SK-N-SH (cell line): Measurements from ENCODE around the gene GPNMB. TPM values are rescaled to one million over a fixed set of nuclear protein-coding genes. Genes with fewer than 3 reads are reported as not detected.

Experiments
- CTCF ChIA-PET: fragments of 300-600, 350-600 bp; formaldehyde crosslinking; extraction: SDS; loops from one replicate; lab custom pipeline; 2021; lab: Yijun Ruan, JAX
- POLR2A ChIA-PET: fragments of 350-600 bp; sonication (Branson Sonifier 250); formaldehyde crosslinking; extraction: SDS; loops from one replicate; lab custom pipeline; 2020; ENCODE audit warnings: antibody characterized with exemption, inconsistent platforms; lab: Yijun Ruan, JAX
- DNase-seq: peaks from one replicate; pipeline ENCODE4 v3.0.0; 2012
- H2AFZ ChIP-seq: fragments of 200-600 bp; sonication (generic); 2 replicates; pipeline ENCODE4 v1.8.1; 2016; ENCODE audit warnings: antibody characterized with exemption, mild to moderate bottlenecking, low read depth
- H3F3A ChIP-seq: fragments of 200-600 bp; sonication (generic); replicated peaks from 2 replicates; pipeline ENCODE3; 2016; ENCODE audit warnings: antibody characterized with exemption, mild to moderate bottlenecking; ENCODE audit not compliant: insufficient read depth
- H3K27ac ChIP-seq, 2 experiments: fragments of 200-500 bp in 1 of 2; fragments of 200-600 bp in 1 of 2; sonication (Bioruptor generic) in 1 of 2; sonication (generic), shearing (Covaris generic) in 1 of 2; 2 replicates each; pipeline versions ENCODE4 v1.5.1 to v1.6.1; 2014 to 2016; ENCODE audit warnings: low read depth in 2 of 2, inconsistent platforms in 1 of 2, low read length in 1 of 2, mild to moderate bottlenecking in 1 of 2, mixed read lengths in 1 of 2
- H3K27me3 ChIP-seq: fragments of 200-600 bp; sonication (generic), shearing (Covaris generic); 2 replicates; pipeline ENCODE4 v1.6.1; 2016; ENCODE audit warnings: mixed run types; ENCODE audit not compliant: insufficient read depth
- H3K36me3 ChIP-seq, 2 experiments: fragments of 200-500 bp in 1 of 2; fragments of 200-600 bp in 1 of 2; sonication (Bioruptor generic) in 1 of 2; sonication (generic) in 1 of 2; replicated peaks in 1 of 2; 2 replicates each; pipeline versions ENCODE3 to v1.5.1; 2014 to 2016; ENCODE audit warnings: low read length in 1 of 2, mild to moderate bottlenecking in 1 of 2; ENCODE audit not compliant: insufficient read depth in 2 of 2, control insufficient read depth in 1 of 2
- H3K4me1 ChIP-seq, 2 experiments: fragments of 200-500 bp in 1 of 2; fragments of 200-600 bp in 1 of 2; sonication (Bioruptor generic) in 1 of 2; sonication (generic), shearing (Covaris generic) in 1 of 2; 2 replicates each; pipeline versions ENCODE4 v1.5.1 to v1.6.1; 2014 to 2016; ENCODE audit warnings: low read depth in 1 of 2, low read length in 1 of 2, mixed run types in 1 of 2; ENCODE audit not compliant: insufficient read depth in 2 of 2, control insufficient read depth in 1 of 2
- H3K4me2 ChIP-seq: fragments of 200-600 bp; sonication (generic), shearing (Covaris generic); 2 replicates; pipeline ENCODE4 v1.6.1; 2017; ENCODE audit warnings: mixed run types
- H3K4me3 ChIP-seq, 2 experiments: fragments of 200-500 bp in 1 of 2; fragments of 200-600 bp in 1 of 2; sonication (Bioruptor generic) in 1 of 2; sonication (generic), shearing (Covaris generic) in 1 of 2; 2 replicates each; pipeline versions ENCODE4 v1.5.1 to v1.8.1; 2014 to 2016; ENCODE audit warnings: low read depth in 2 of 2, inconsistent platforms in 1 of 2, low read length in 1 of 2, mild to moderate bottlenecking in 1 of 2, mixed read lengths in 1 of 2, moderate library complexity in 1 of 2
- H3K79me2 ChIP-seq: fragments of 200-600 bp; sonication (generic); 2 replicates; pipeline ENCODE4 v1.8.1; 2017; ENCODE audit warnings: mild to moderate bottlenecking; ENCODE audit not compliant: insufficient read depth
- H3K9ac ChIP-seq: fragments of 200-600 bp; sonication (generic); 2 replicates; pipeline ENCODE4 v1.6.1; 2017; ENCODE audit warnings: mixed run types
- H3K9me2 ChIP-seq: fragments of 200-600 bp; sonication (generic); 2 replicates; pipeline ENCODE4 v1.6.1; 2017; ENCODE audit warnings: mixed run types
- H3K9me3 ChIP-seq: fragments of 200-600 bp; sonication (generic); 2 replicates; pipeline ENCODE4 v1.6.1; 2017; ENCODE audit warnings: mixed run types, mild to moderate bottlenecking, moderate library complexity
- H4K20me1 ChIP-seq: fragments of 200-600 bp; sonication (generic); 2 replicates; pipeline ENCODE4 v1.6.1; 2017; ENCODE audit warnings: mild to moderate bottlenecking, mixed run types; ENCODE audit not compliant: insufficient read depth
- CTCF ChIP-seq: fragments of 200-600 bp; sonication (generic); IDR thresholded peaks from 2 replicates; pipeline ENCODE4 v1.6.1; 2017; ENCODE audit warnings: antibody characterized with exemption, mild to moderate bottlenecking, moderate library complexity
- EP300 ChIP-seq, 2 experiments: IDR thresholded peaks; 2 replicates each; pipeline versions ENCODE4 v1.4.0 to v1.6.1; 2012; ENCODE audit warnings: borderline replicate concordance in 1 of 2, low read depth in 1 of 2, low read length in 1 of 2
- MAX ChIP-seq: IDR thresholded peaks from 2 replicates; pipeline ENCODE4 v1.4.0; 2012; ENCODE audit warnings: low read depth
- PBX3 ChIP-seq: IDR thresholded peaks from 2 replicates; pipeline ENCODE4; 2012
- REST ChIP-seq: IDR thresholded peaks from 2 replicates; pipeline ENCODE4 v1.6.1; 2012; ENCODE audit warnings: mild to moderate bottlenecking, low read depth, low read length, moderate library complexity
- SIN3A ChIP-seq: IDR thresholded peaks from 2 replicates; pipeline ENCODE4 v1.6.1; 2012; ENCODE audit warnings: low read depth, mild to moderate bottlenecking, low read length, moderate library complexity, borderline replicate concordance
- TCF12 ChIP-seq: IDR thresholded peaks from 2 replicates; pipeline ENCODE4 v1.4.0; 2012
- USF1 ChIP-seq: IDR thresholded peaks from 2 replicates; pipeline ENCODE4 v1.4.0; 2012; ENCODE audit warnings: low read depth, borderline replicate concordance
- WGBS: methylation state at CpG from one replicate; pipeline ENCODE4 v1.1.6; 2017; ENCODE audit warnings: low lambda C conversion rate; 5-methylcytosine and 5-hydroxymethylcytosine counted together
- polyA plus RNA-seq, 3 experiments: library from polyadenylated mRNA; depleted of rRNA; stranded (reverse); fragments of >200 nt; gene quantifications; 2 replicates each; pipeline ENCODE4 v1.2.3, GENCODE V29; 2012

GPNMB gene
- polyA plus RNA-seq, 1 of the 3 experiments (the other 2 are of a cell fraction): 13.8 TPM

GRCh38 chr7:23218196-23218595 is 28.4 kb upstream of the GPNMB start:
- Histone ChIP-seq H3F3A (no peaks in the 10 kb centered on the region), H3K4me1 (peaks cover 0 to 15% of the 10 kb centered on the region in 2 experiments; a peak in 1 of 4 replicates), H3K27me3 (0 out of 2 replicates have a peak, but pooled peaks cover under 1% of the 10 kb centered on the region), H3K27ac (no peak overlapping the region), H3K79me2 (no peaks in the 10 kb centered on the region), H2AFZ (no peak overlapping the region), H4K20me1 (no peaks in the 10 kb centered on the region), H3K9ac (no peak overlapping the region), H3K9me2 (no peaks in the 10 kb centered on the region), H3K4me3 (no peak overlapping the region), H3K36me3 (no peaks in the 10 kb centered on the region), H3K9me3 (no peaks in the 10 kb centered on the region), H3K4me2 (no peak overlapping the region)
- CTCF ChIA-PET: interaction anchor here (0.8 to 1.6 kb wide), 3 partner anchors 13 to 55 kb away, joined by 3 to 4 read pairs (median 3); no protein-coding TSS in a partner anchor
- 22% methylated on average over 3 of the region's 3 CpGs for WGBS
- POLR2A ChIA-PET: no interaction called here
- TF ChIP-seq SIN3A (no peak), PBX3 (no peak), TCF12 (no peak), MAX (no peak), EP300 (IDR thresholded peaks at IDR 0.05; ENCODE audit: borderline replicate concordance in 1 of 2, low read depth in 1 of 2, low read length in 1 of 2) (no peak), USF1 (no peak), REST (no peak), CTCF (no peak)
- no peak for DNase-seq
